Neural cell (in vitro differentiated cells): ENCODE results near the gene CADM1. TPM values are rescaled to one million over a fixed set of nuclear protein-coding genes. Genes with fewer than 3 reads are reported as not detected.

Experiments
- H2AFZ ChIP-seq: fragments of 200-600, 300-800 bp; sonication (generic), shearing (Covaris generic); 2 replicates; pipeline ENCODE4 v1.6.0; 2014; ENCODE audit warnings: low read depth, mild to moderate bottlenecking, antibody characterized with exemption, low read length, moderate library complexity
- H3F3A ChIP-seq: fragments of 200-600 bp; shearing (Covaris generic); 2 replicates; pipeline ENCODE4 v1.6.1; 2016; ENCODE audit warnings: mild to moderate bottlenecking, moderate library complexity, mixed read lengths, antibody characterized with exemption, low read length; ENCODE audit not compliant: insufficient read depth, poor library complexity, severe bottlenecking
- H3K27ac ChIP-seq: fragments of 200-600, 300-800 bp; sonication (generic), shearing (Covaris generic); 2 replicates; pipeline ENCODE4 v1.5.1; 2014; ENCODE audit warnings: mild to moderate bottlenecking, low read length, moderate library complexity
- H3K27me3 ChIP-seq: fragments of 300-800, 200-600 bp; sonication (generic), shearing (Covaris generic); 2 replicates; pipeline ENCODE4 v1.6.0; 2014; ENCODE audit warnings: mild to moderate bottlenecking, low read depth, low read length, moderate library complexity; ENCODE audit not compliant: insufficient read depth
- H3K36me3 ChIP-seq: fragments of 300-800, 200-600 bp; sonication (generic), shearing (Covaris generic); 2 replicates; pipeline ENCODE4 v1.5.1; 2014; ENCODE audit warnings: mild to moderate bottlenecking, antibody characterized with exemption, low read length, moderate library complexity; ENCODE audit not compliant: insufficient read depth
- H3K4me2 ChIP-seq: fragments of 300-800, 200-600 bp; sonication (generic), shearing (Covaris generic); 2 replicates; pipeline ENCODE4 v1.6.0; 2014; ENCODE audit warnings: mild to moderate bottlenecking, low read length
- H3K4me3 ChIP-seq: fragments of 300-800, 200-600 bp; sonication (generic), shearing (Covaris generic); 2 replicates; pipeline ENCODE4 v1.5.1; 2014; ENCODE audit warnings: mild to moderate bottlenecking, low read length, moderate library complexity
- H3K79me2 ChIP-seq: fragments of 200-600 bp; shearing (Covaris generic); replicated peaks from 2 replicates; pipeline ENCODE4 v1.6.0; 2014; ENCODE audit warnings: mild to moderate bottlenecking, low read length, moderate library complexity; ENCODE audit not compliant: insufficient read depth
- H3K9ac ChIP-seq: fragments of 300-800, 200-600 bp; sonication (generic), shearing (Covaris generic); 2 replicates; pipeline ENCODE4 v1.6.1; 2016; ENCODE audit warnings: mild to moderate bottlenecking, low read length, mixed read lengths
- H3K9me2 ChIP-seq: fragments of 200-600 bp; shearing (Covaris generic); 2 replicates; pipeline ENCODE4 v1.6.1; 2016; ENCODE audit warnings: mild to moderate bottlenecking, low read length, mixed read lengths; ENCODE audit not compliant: insufficient read depth
- H3K9me3 ChIP-seq: fragments of 200-600, 300-800 bp; sonication (generic), shearing (Covaris generic); 2 replicates; pipeline ENCODE4 v1.6.1; 2016; ENCODE audit warnings: mild to moderate bottlenecking, mixed run types, low read length, moderate library complexity, mixed read lengths
- H4K20me1 ChIP-seq: fragments of 200-600 bp; shearing (Covaris generic); 2 replicates; pipeline ENCODE4 v1.6.1; 2016; ENCODE audit warnings: mild to moderate bottlenecking, mixed run types; ENCODE audit not compliant: insufficient read depth
- EP300 ChIP-seq: fragments of 450-650 bp; conservative IDR thresholded peaks from 2 replicates; pipeline ENCODE4 v1.6.1; 2014; ENCODE audit warnings: antibody characterized with exemption, mild to moderate bottlenecking, moderate library complexity; ENCODE audit not compliant: poor library complexity, severe bottlenecking
- EZH2 ChIP-seq: fragments of 200-600, 300-800 bp; shearing (Covaris generic), sonication (generic); IDR thresholded peaks from 2 replicates; pipeline ENCODE4 v1.6.1; 2014; ENCODE audit warnings: antibody characterized with exemption, low read length, borderline replicate concordance, mild to moderate bottlenecking; ENCODE audit not compliant: insufficient read depth, poor library complexity, severe bottlenecking
- MXI1 ChIP-seq: fragments of 450-650 bp; conservative IDR thresholded peaks from 2 replicates; pipeline ENCODE4 v1.6.1; 2014; ENCODE audit warnings: antibody characterized with exemption, mild to moderate bottlenecking; ENCODE audit not compliant: poor library complexity, severe bottlenecking
- POLR2AphosphoS5 ChIP-seq: IDR thresholded peaks from 2 replicates; pipeline ENCODE4 v1.6.1; 2012
- RAD21 ChIP-seq: fragments of 450-650 bp; conservative IDR thresholded peaks from 2 replicates; pipeline ENCODE4 v1.6.1; 2014; ENCODE audit warnings: antibody characterized with exemption, mild to moderate bottlenecking, moderate library complexity
- SMC3 ChIP-seq: fragments of 450-650 bp; conservative IDR thresholded peaks from 2 replicates; pipeline ENCODE4 v1.6.1; 2014; ENCODE audit warnings: antibody characterized with exemption, mild to moderate bottlenecking, moderate library complexity; ENCODE audit not compliant: poor library complexity
- TAF1 ChIP-seq: IDR thresholded peaks from 2 replicates; pipeline ENCODE4 v1.6.1; 2012; ENCODE audit warnings: low read depth
- polyA plus RNA-seq: library from polyadenylated mRNA; depleted of rRNA; stranded (reverse); fragments of >200 nt; gene quantifications from 2 replicates; pipeline ENCODE4 v1.2.3, GENCODE V29; 2014
- TF ChIP-seq, protein P1 (sequence below): IDR thresholded peaks from 2 replicates; pipeline ENCODE4 v1.6.1; 2012; ENCODE audit warnings: borderline replicate concordance
- TF ChIP-seq, protein P2 (sequence below): fragments of 450-650 bp; IDR thresholded peaks from 2 replicates; pipeline ENCODE4 v1.5.1; 2014; ENCODE audit warnings: antibody characterized with exemption, mild to moderate bottlenecking, moderate library complexity; ENCODE audit not compliant: poor library complexity, severe bottlenecking

CADM1 gene
- polyA plus RNA-seq, 1 donor from 2014 or later: 92.1 TPM

DNA sequence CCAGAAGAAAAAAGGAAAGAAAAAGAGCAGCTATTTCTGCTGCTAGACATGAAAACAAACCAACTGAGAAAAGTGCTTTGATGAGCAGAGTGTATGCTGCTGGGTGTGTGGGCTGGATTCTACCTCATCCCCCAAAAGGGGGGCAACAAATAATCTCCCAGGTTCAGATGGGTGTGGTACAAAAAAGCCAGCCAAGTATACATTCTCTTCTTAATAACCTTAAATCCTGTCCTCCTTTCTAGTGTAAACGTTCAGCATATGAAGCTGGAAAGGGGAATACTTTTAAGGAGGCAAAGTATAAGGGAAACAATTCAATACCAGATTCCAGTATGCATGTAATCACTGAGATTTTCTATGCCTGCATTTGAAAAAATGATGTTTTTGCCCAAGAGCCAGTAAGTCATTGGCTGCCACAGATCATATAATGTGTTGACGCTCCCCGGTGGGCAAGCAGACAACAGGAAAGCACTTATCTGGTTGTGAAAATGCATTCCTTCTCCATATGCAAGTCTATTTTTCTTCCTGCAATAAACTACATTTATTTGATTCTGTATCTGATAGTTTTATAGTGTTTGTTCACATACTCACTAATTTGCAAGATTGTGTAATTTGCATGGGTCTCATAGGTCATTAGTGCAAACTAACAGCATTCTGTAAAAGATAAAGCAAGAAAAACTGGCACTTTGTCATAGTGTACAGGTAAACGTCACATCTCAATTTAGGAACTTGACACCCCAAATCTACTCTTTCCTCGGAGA, 201.1 kb downstream of the CADM1 start:
- TF ChIP-seq SMC3 (peak; percentile 44), EZH2 (no peak), EP300 (no peak), POLR2AphosphoS5 (peak; percentile 57), RAD21 (peak; percentile 27), TAF1 (no peak), MXI1 (no peak)
- TF ChIP-seq, protein P1, sequence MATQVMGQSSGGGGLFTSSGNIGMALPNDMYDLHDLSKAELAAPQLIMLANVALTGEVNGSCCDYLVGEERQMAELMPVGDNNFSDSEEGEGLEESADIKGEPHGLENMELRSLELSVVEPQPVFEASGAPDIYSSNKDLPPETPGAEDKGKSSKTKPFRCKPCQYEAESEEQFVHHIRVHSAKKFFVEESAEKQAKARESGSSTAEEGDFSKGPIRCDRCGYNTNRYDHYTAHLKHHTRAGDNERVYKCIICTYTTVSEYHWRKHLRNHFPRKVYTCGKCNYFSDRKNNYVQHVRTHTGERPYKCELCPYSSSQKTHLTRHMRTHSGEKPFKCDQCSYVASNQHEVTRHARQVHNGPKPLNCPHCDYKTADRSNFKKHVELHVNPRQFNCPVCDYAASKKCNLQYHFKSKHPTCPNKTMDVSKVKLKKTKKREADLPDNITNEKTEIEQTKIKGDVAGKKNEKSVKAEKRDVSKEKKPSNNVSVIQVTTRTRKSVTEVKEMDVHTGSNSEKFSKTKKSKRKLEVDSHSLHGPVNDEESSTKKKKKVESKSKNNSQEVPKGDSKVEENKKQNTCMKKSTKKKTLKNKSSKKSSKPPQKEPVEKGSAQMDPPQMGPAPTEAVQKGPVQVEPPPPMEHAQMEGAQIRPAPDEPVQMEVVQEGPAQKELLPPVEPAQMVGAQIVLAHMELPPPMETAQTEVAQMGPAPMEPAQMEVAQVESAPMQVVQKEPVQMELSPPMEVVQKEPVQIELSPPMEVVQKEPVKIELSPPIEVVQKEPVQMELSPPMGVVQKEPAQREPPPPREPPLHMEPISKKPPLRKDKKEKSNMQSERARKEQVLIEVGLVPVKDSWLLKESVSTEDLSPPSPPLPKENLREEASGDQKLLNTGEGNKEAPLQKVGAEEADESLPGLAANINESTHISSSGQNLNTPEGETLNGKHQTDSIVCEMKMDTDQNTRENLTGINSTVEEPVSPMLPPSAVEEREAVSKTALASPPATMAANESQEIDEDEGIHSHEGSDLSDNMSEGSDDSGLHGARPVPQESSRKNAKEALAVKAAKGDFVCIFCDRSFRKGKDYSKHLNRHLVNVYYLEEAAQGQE: no peak
- TF ChIP-seq, protein P2, sequence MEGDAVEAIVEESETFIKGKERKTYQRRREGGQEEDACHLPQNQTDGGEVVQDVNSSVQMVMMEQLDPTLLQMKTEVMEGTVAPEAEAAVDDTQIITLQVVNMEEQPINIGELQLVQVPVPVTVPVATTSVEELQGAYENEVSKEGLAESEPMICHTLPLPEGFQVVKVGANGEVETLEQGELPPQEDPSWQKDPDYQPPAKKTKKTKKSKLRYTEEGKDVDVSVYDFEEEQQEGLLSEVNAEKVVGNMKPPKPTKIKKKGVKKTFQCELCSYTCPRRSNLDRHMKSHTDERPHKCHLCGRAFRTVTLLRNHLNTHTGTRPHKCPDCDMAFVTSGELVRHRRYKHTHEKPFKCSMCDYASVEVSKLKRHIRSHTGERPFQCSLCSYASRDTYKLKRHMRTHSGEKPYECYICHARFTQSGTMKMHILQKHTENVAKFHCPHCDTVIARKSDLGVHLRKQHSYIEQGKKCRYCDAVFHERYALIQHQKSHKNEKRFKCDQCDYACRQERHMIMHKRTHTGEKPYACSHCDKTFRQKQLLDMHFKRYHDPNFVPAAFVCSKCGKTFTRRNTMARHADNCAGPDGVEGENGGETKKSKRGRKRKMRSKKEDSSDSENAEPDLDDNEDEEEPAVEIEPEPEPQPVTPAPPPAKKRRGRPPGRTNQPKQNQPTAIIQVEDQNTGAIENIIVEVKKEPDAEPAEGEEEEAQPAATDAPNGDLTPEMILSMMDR: no peak
- no peaks in the 10 kb centered on the region for H3K27me3 ChIP-seq
- H3K9ac ChIP-seq: no peak overlapping the region
- peak overlapping the region; percentile 43 for H3K4me3 ChIP-seq
- peak overlapping the region; percentile 59 for H3K27ac ChIP-seq
- H3K36me3 ChIP-seq: no peaks in the 10 kb centered on the region
- no peaks in the 10 kb centered on the region for H3K9me2 ChIP-seq
- no peak overlapping the region for H2AFZ ChIP-seq
- H3K4me2 ChIP-seq: peak overlapping the region; percentile 50
- H3K9me3 ChIP-seq: no peaks in the 10 kb centered on the region
- no peaks in the 10 kb centered on the region for H4K20me1 ChIP-seq
- no peaks in the 10 kb centered on the region for H3K79me2 ChIP-seq
- H3F3A ChIP-seq: peaks cover 4% of the 10 kb centered on the region

DNA sequence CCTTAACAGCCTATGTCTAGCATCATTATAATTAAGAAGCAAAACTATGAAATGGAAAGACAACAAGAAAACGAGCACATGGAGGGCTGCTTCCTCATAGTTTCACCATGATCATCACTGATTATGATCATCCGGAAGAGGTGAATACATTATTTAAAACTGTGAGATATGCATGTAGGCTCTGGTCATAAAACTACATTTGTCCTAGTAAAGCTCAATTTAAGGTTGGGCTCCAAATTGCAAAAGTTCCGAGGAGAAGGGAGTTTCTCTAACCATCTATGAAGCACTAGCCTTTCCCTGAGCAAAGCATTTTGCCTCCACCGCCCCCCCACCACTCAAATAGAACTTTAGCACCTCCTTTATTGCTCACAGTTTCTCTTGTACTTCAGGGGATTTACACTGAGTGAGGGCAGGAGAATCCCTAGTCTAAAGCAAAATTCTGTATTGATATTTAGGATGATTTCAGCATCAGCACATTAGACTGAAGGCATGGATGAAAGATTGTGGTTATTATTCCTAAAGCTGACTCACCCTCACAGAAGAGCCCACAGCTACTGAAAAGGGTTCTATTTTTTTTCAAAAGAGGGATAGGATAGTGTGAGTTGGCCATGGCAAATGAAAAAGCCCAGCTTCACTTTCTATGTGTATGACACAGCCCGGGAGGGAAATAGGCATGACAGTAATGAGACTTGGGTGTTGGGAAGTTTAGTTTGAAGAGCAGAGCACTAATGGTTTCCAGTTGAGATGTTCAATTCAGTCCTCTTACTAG, 203.4 kb downstream of the CADM1 start:
- Histone ChIP-seq H3K79me2 (no peaks in the 10 kb centered on the region), H3K27ac (no peak overlapping the region), H3K9ac (no peak overlapping the region), H3K4me3 (no peak overlapping the region), H3F3A (peaks cover 4% of the 10 kb centered on the region), H2AFZ (no peak overlapping the region), H3K27me3 (no peaks in the 10 kb centered on the region), H3K36me3 (no peaks in the 10 kb centered on the region), H3K9me3 (no peaks in the 10 kb centered on the region), H4K20me1 (no peaks in the 10 kb centered on the region), H3K4me2 (no peak overlapping the region), H3K9me2 (no peaks in the 10 kb centered on the region)
- no peak for TF ChIP-seq POLR2AphosphoS5
- no peak for TF ChIP-seq SMC3
- no peak for TF ChIP-seq RAD21
- no peak for TF ChIP-seq MXI1
- TF ChIP-seq, protein P1: no peak
